ENCODE results near the gene ADAMTS9. TPM values are rescaled to one million over a fixed set of nuclear protein-coding genes. Genes with fewer than 3 reads are reported as not detected.

The ADAMTS9 gene
- total and polyA plus RNA-seq, 2 of the 13 experiments (the other 11 are each of a cell fraction or from before 2014, with no cell fraction given), result 0.02 to 0.09 TPM

- ChIA-PET POLR2A (no interaction called here), CTCF (ENCODE audit: low intra/inter-chr PET ratio, low total read pairs) (no interaction called here)
- ATAC-seq (no peak), FAIRE-seq (no peak), DNase-seq (ENCODE audit: low spot score) (no peak)
- in situ Hi-C loops (cut with HindIII; ENCODE audit: extremely low pct_ligation_motif_present, low pct_unique_long_range_greater_than_20kb), result no loop called here
- H2AFZ ChIP-seq (ENCODE audit: low read length), result no peak overlapping the region
- intact Hi-C loops (cut with micrococcal nuclease; ENCODE audit: unreplicated experiment), result no loop called here
- H3K9ac ChIP-seq (ENCODE audit: insufficient read depth, low read depth, low read length), result no peak overlapping the region
- no peak overlapping the region for H3K4me3 ChIP-seq (replicated peaks in 1 of 3; ENCODE audit: insufficient read depth in 1 of 3, low read depth in 2 of 3, low read length in 3 of 3)
- WGBS (ENCODE audit: low lambda C conversion rate), result 61% methylated on average over 5 of the region's 5 CpGs
- no peaks in the 10 kb centered on the region; the same call in 1 of the 2 replicates for H4K20me1 ChIP-seq (ENCODE audit: insufficient read depth, low read length)
- no peaks in the 10 kb centered on the region for H3K27me3 ChIP-seq (ENCODE audit: control insufficient read depth in 1 of 2, insufficient read depth in 2 of 2, low read length in 2 of 2)
- no peak overlapping the region for H3K4me2 ChIP-seq (ENCODE audit: low read depth, low read length)
- no peaks in the 10 kb centered on the region for H3K9me3 ChIP-seq (ENCODE audit: low read length)
- BruUV-seq (replicated peaks), result no TSS peak
- no peaks in the 10 kb centered on the region for H3K79me2 ChIP-seq (ENCODE audit: insufficient read depth, low read length)
- H3K4me1 ChIP-seq (ENCODE audit: insufficient read depth, low read length), result no peaks in the 10 kb centered on the region
- H3K36me3 ChIP-seq (replicated peaks in 1 of 2; ENCODE audit: control insufficient read depth in 1 of 2, insufficient read depth in 2 of 2, low read length in 2 of 2), result no peaks in the 10 kb centered on the region
- no peak overlapping the region for H3K27ac ChIP-seq (ENCODE audit: extremely low read length, insufficient read depth, low read length)
- TF ChIP-seq ZNF580 (CRISPR knock-in tag; IDR thresholded peaks at IDR 0.05; ENCODE audit: borderline replicate concordance, low read depth) (no peak), NAIF1 (CRISPR knock-in tag; IDR thresholded peaks at IDR 0.05; ENCODE audit: borderline replicate concordance) (no peak), TAF1 (CRISPR knock-in tag; IDR thresholded peaks at IDR 0.05) (no peak), ZBTB33 (CRISPR knock-in tag; IDR thresholded peaks at IDR 0.05) (no peak), FOXO4 (CRISPR knock-in tag; conservative IDR thresholded peaks at IDR 0.05) (no peak), ZBTB43 (CRISPR knock-in tag; conservative IDR thresholded peaks at IDR 0.05) (no peak), TOE1 (CRISPR knock-in tag; IDR thresholded peaks at IDR 0.05) (no peak), ZNF670 (CRISPR knock-in tag; IDR thresholded peaks at IDR 0.05; ENCODE audit: borderline replicate concordance) (no peak), HMG20A (CRISPR knock-in tag; IDR thresholded peaks at IDR 0.05; ENCODE audit: borderline replicate concordance) (no peak), ZNF598 (CRISPR knock-in tag; IDR thresholded peaks at IDR 0.05; ENCODE audit: borderline replicate concordance) (no peak), ZFP90 (CRISPR knock-in tag; IDR thresholded peaks at IDR 0.05; ENCODE audit: borderline replicate concordance) (no peak), RFX5 (IDR thresholded peaks at IDR 0.05; ENCODE audit: low read depth, low read length) (no peak), POLR2AphosphoS2 (IDR thresholded peaks at IDR 0.05; ENCODE audit: low read depth, low read length) (no peak), ARID4A (CRISPR knock-in tag; IDR thresholded peaks at IDR 0.05; ENCODE audit: borderline replicate concordance) (no peak), SMAD3 (CRISPR knock-in tag; IDR thresholded peaks at IDR 0.05) (no peak)
Observed at GRCh38 chr3:64654013-64654412, 33.8 kb downstream of the ADAMTS9 start.
